ENCODE measurements around the gene TTPAL. TPM values are rescaled to one million over a fixed set of nuclear protein-coding genes. Genes with fewer than 3 reads are reported as not detected.

Gene TTPAL
- total RNA-seq, 1 donor from 2014 or later: 14.8 TPM

DNA sequence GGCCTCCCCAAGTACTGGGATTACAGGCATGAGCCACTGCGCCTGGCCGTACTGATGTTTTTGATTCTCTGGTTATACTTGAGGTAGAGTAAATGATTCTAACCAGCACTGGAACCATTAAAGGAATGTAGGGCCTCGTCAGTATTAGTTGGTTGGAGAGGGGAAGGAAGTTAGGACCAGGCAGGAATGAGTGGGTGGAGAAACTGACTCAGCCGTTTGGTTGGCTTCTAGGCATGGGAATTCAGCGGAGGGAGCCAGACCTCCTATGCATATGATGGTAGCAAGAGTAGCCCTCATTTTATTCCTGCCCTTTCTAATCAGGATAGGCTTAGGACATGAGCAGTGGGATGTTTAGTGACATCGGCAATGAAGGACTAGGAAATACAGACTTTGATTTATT, 65.2 kb downstream of the TTPAL start:
- no peak for DNase-seq (ENCODE audit: low spot score)

DNA sequence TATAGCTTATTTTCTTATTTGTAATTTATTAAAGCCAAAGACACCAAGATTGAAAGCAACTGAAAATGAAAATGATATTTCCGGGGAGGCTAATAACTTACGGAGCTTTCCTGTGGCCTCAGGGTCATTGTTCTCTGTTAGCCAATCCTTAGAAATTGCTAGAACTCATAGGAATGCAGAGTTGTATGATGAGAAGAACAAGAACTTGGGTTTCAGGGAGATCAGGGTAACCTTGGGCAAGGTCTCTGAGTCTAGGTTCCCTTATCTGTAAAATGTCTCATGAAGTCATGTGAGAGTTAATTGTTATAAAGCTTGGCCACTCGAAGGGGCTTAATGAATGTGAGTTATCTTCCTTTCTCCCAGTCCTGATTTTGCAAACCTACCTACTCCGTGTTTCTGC, 66.3 kb downstream of the TTPAL start:
- no peak for DNase-seq (ENCODE audit: low spot score)

DNA sequence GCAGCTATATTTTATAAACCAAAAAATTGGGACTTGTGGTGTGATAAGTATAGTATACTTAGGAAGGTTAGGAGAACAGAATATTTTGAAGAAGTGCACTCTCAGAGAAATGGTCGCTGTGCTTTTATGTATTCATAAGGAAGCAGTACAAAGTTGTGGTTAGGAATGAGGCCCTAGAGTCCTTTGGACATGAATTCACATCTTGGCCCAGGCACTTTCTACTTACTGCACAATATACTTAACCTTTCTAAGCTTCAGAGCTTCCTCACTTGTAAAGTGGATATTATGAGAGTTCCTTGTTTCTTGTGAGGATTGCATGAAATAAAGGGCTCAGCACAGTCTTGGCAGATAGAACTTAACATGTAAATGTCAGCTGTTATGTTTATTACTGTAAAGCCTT, 67.2 kb downstream of the TTPAL start:
- DNase-seq (ENCODE audit: low spot score): no peak

DNA sequence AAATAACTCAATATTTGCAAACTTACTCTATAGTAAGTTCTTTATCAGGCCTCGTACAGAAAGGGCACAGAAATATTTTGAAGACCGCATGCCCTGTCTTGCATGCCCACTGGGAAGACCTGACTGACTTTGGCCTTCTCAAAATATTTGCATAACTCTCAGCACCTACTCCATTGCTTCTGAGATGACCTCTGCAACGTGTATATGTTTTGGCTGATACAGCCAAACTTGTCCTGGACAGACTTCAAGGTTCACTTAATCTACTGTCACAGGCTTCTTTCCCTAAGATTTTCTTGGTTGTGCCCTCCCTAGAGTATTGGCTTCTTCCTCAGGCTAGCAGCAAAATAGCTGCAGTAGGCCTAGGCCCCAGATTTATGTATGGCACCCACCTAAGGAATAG, 67.7 kb downstream of the TTPAL start:
- DNase-seq (ENCODE audit: low spot score): no peak

Other genes with a start within 250 kb of the TTPAL start
- gene GDAP1L1, start 228.6 kb upstream of the TTPAL start, total RNA-seq: not detected
- 10.9 TPM for gene FITM2, start 164.7 kb upstream of the TTPAL start, total RNA-seq
- not detected for gene R3HDML, start 138.8 kb upstream of the TTPAL start, total RNA-seq
- 74.4 TPM for gene HNF4A, start 120.2 kb upstream of the TTPAL start, total RNA-seq
- 120 TPM for gene SERINC3, start 46.2 kb downstream of the TTPAL start, total RNA-seq
- gene PKIG, start 106.7 kb downstream of the TTPAL start, total RNA-seq: 92.0 TPM
- 5.1 TPM for gene ADA, start 175.8 kb downstream of the TTPAL start, total RNA-seq
- 1.6 TPM for gene CCN5, start 239.5 kb downstream of the TTPAL start, total RNA-seq

Data from mucosa of gallbladder (tissue), 1 donor.